Fibroblast of lung (primary cell): ENCODE measurements around the gene TMEM170A. TPM values are rescaled to one million over a fixed set of nuclear protein-coding genes. Genes with fewer than 3 reads are reported as not detected.

ENCODE experiments used
- DNase-seq, 2 donors: peaks; one replicate each; pipeline versions ENCODE4 v3.0.0 to v3.0.0-alpha.2; 2010; ENCODE audit warnings: low read depth in 2 of 2
- H2AFZ ChIP-seq: 2 replicates; pipeline ENCODE4 v1.5.1; 2012; ENCODE audit warnings: low read length, control low read depth, inconsistent platforms
- H3K27ac ChIP-seq: 2 replicates; pipeline ENCODE4 v1.5.1; 2011; ENCODE audit warnings: low read length, control low read depth; ENCODE audit not compliant: insufficient read depth
- H3K27me3 ChIP-seq: 2 replicates; pipeline ENCODE4 v1.5.1; 2011; ENCODE audit warnings: mild to moderate bottlenecking, low read length; ENCODE audit not compliant: control insufficient read depth, insufficient read depth
- H3K36me3 ChIP-seq: 2 replicates; pipeline ENCODE4 v1.5.1; 2011; ENCODE audit warnings: low read length; ENCODE audit not compliant: control insufficient read depth, insufficient read depth
- H3K4me1 ChIP-seq: 2 replicates; pipeline ENCODE4 v1.5.1; 2011; ENCODE audit warnings: low read length; ENCODE audit not compliant: control insufficient read depth, insufficient read depth; ENCODE audit errors: extremely low read depth
- H3K4me2 ChIP-seq: 2 replicates; pipeline ENCODE4 v1.5.1; 2011; ENCODE audit warnings: low read length, control low read depth; ENCODE audit not compliant: insufficient read depth; ENCODE audit errors: extremely low read depth
- H3K4me3 ChIP-seq, 4 experiments: fragments of 200-600 bp in 1 of 4; sonication (generic) in 1 of 4; replicated peaks in 1 of 4; 2 replicates each; pipeline ENCODE4 v1.5.1; 2011 to 2016; ENCODE audit warnings: low read length in 4 of 4, low read depth in 3 of 4, mild to moderate bottlenecking in 3 of 4, control low read depth in 2 of 4, inconsistent platforms in 1 of 4, mixed read lengths in 1 of 4; ENCODE audit not compliant: insufficient read depth in 1 of 4; ENCODE audit errors: control extremely low read depth in 1 of 4
- H3K79me2 ChIP-seq: 2 replicates; pipeline ENCODE4 v1.5.1; 2012; ENCODE audit warnings: mild to moderate bottlenecking, low read length, inconsistent platforms; ENCODE audit not compliant: control insufficient read depth, insufficient read depth
- H3K9ac ChIP-seq: 2 replicates; pipeline ENCODE4 v1.5.1; 2011; ENCODE audit warnings: mild to moderate bottlenecking, low read length, control low read depth; ENCODE audit not compliant: insufficient read depth
- H3K9me3 ChIP-seq: 2 replicates; pipeline ENCODE4 v1.5.1; 2012; ENCODE audit warnings: low read depth, low read length; ENCODE audit not compliant: control insufficient read depth, insufficient read depth
- H4K20me1 ChIP-seq: 2 replicates; pipeline ENCODE4 v1.5.1; 2011; ENCODE audit warnings: low read length; ENCODE audit not compliant: control insufficient read depth, insufficient read depth; ENCODE audit errors: extremely low read depth
- CTCF ChIP-seq, 2 donors: IDR thresholded peaks in 1 of 2; conservative IDR thresholded peaks in 1 of 2; 1 replicate in 1 of 2; 2 replicates in 1 of 2; pipeline ENCODE4 v1.5.1; 2011 to 2012; ENCODE audit warnings: low read length in 2 of 2, control low read depth in 1 of 2, inconsistent platforms in 1 of 2, low read depth in 1 of 2, mild to moderate bottlenecking in 1 of 2
- EZH2 ChIP-seq: IDR thresholded peaks from 2 replicates; pipeline ENCODE4 v1.5.1; 2012; ENCODE audit warnings: low read length, control low read depth, mild to moderate bottlenecking; ENCODE audit errors: missing control alignments
- polyA plus RNA-seq, 2 donors: library from polyadenylated mRNA; depleted of rRNA in 1 of 2; stranded (reverse) in 1 of 2; unstranded in 1 of 2; fragments of >200 nt; gene quantifications; 2 replicates each; pipeline ENCODE4 v1.2.1, GENCODE V29; 2011 to 2012; ENCODE audit warnings: missing spikeins in 1 of 2
- total RNA-seq: library from RNA; depleted of rRNA; stranded (reverse); fragments of >200 nt; gene quantifications from 2 replicates; pipeline ENCODE4 v1.2.1, GENCODE V29; 2014

TMEM170A gene
- total and polyA plus RNA-seq, 2 donors (not counting 1 experiment from before 2014, with no cell fraction given), result 12.3 to 14.5 TPM

- H3K4me1 ChIP-seq, result no peaks in the 10 kb centered on the region
- no peak for TF ChIP-seq CTCF (conservative IDR thresholded peaks at IDR 0.05 in 1 of 2, IDR thresholded peaks at IDR 0.05 in 1 of 2; ENCODE audit: low read depth in 1 of 2, low read length in 2 of 2)
- TF ChIP-seq EZH2, result no peak
- DNase-seq, result no peak
- H3K79me2 ChIP-seq, result peaks cover 51% of the 10 kb centered on the region
- no peaks in the 10 kb centered on the region for H4K20me1 ChIP-seq
- no peaks in the 10 kb centered on the region for H3K27me3 ChIP-seq
- H3K9me3 ChIP-seq, result no peaks in the 10 kb centered on the region
- no peak overlapping the region for H3K27ac ChIP-seq
- no peaks in the 10 kb centered on the region for H3K36me3 ChIP-seq
- H3K4me2 ChIP-seq, result no peak overlapping the region
- no peak overlapping the region for H3K9ac ChIP-seq
- H2AFZ ChIP-seq, result no peak overlapping the region
- no peak overlapping the region for H3K4me3 ChIP-seq
Measured at GRCh38 chr16:75459691-75460090, 4.8 kb downstream of the TMEM170A start.

GRCh38 chr16:75458439-75458838 lies 6.0 kb downstream of the TMEM170A start:
- Histone ChIP-seq H4K20me1 (no peaks in the 10 kb centered on the region), H3K9me3 (no peaks in the 10 kb centered on the region), H3K27ac (no peak overlapping the region), H3K4me2 (no peak overlapping the region), H3K4me1 (no peaks in the 10 kb centered on the region), H3K27me3 (no peaks in the 10 kb centered on the region), H2AFZ (no peak overlapping the region), H3K9ac (no peak overlapping the region), H3K36me3 (no peaks in the 10 kb centered on the region), H3K4me3 (no peak overlapping the region), H3K79me2 (peaks cover 49% of the 10 kb centered on the region)
- DNase-seq, result no peak
- TF ChIP-seq CTCF (conservative IDR thresholded peaks at IDR 0.05 in 1 of 2, IDR thresholded peaks at IDR 0.05 in 1 of 2; ENCODE audit: low read depth in 1 of 2, low read length in 2 of 2), result no peak
- TF ChIP-seq EZH2, result no peak

GRCh38 chr16:75458029-75458428 lies 6.5 kb downstream of the TMEM170A start:
- H3K36me3 ChIP-seq, result no peaks in the 10 kb centered on the region
- H3K27ac ChIP-seq, result no peak overlapping the region
- TF ChIP-seq CTCF (conservative IDR thresholded peaks at IDR 0.05 in 1 of 2, IDR thresholded peaks at IDR 0.05 in 1 of 2; ENCODE audit: low read depth in 1 of 2, low read length in 2 of 2) (no peak), EZH2 (no peak)
- no peaks in the 10 kb centered on the region for H3K9me3 ChIP-seq
- no peaks in the 10 kb centered on the region for H3K4me1 ChIP-seq
- H4K20me1 ChIP-seq, result no peaks in the 10 kb centered on the region
- no peak overlapping the region for H3K4me2 ChIP-seq
- H3K9ac ChIP-seq, result no peak overlapping the region
- no peaks in the 10 kb centered on the region for H3K27me3 ChIP-seq
- no peak for DNase-seq
- H3K79me2 ChIP-seq, result peaks cover 48% of the 10 kb centered on the region
- no peak overlapping the region for H3K4me3 ChIP-seq
- H2AFZ ChIP-seq, result no peak overlapping the region
